Stimulated activated CD4-positive, alpha-beta T cell treated with anti-CD3 and anti-CD28 coated beads, Interleukin-2, amount 100 ng/mL, for 24 hours (primary cell): ENCODE results near the gene ENHO.

ENCODE experiments used
- DNase-seq, 2 donors: peaks; one replicate each; pipeline ENCODE4 v3.0.0-alpha.2; 2020

The ENHO gene

GRCh38 chr9:34522091-34522887, 501 bp downstream of the ENHO start:
- DNase-seq, result no peak

- DNase-seq, result no peak
Observed at GRCh38 chr9:34521406-34522045, 1.3 kb downstream of the ENHO start.

- no peak for DNase-seq
Observed at GRCh38 chr9:34520505-34521385, 2.0 kb downstream of the ENHO start.

- no peak for DNase-seq
Observed at GRCh38 chr9:34520096-34520495, 2.7 kb downstream of the ENHO start.

GRCh38 chr9:34519321-34520020, 3.3 kb downstream of the ENHO start:
- no peak for DNase-seq

GRCh38 chr9:34518896-34519295, 3.9 kb downstream of the ENHO start:
- DNase-seq, result no peak

GRCh38 chr9:34518110-34518616, 4.6 kb downstream of the ENHO start:
- no peak for DNase-seq

- DNase-seq, result no peak
Observed at GRCh38 chr9:34517185-34517584, 5.6 kb downstream of the ENHO start.

- no peak for DNase-seq
Observed at GRCh38 chr9:34515959-34516358, 6.8 kb downstream of the ENHO start.

- DNase-seq, result no peak
Observed at GRCh38 chr9:34514816-34515215, 8.0 kb downstream of the ENHO start.

- no peak for DNase-seq
Observed at GRCh38 chr9:34514401-34514800, 8.4 kb downstream of the ENHO start.

GRCh38 chr9:34513567-34514214, 9.1 kb downstream of the ENHO start:
- DNase-seq, result no peak

GRCh38 chr9:34512131-34513078, 10.4 kb downstream of the ENHO start:
- no peak for DNase-seq

- no peak for DNase-seq
Observed at GRCh38 chr9:34510497-34511468, 12.0 kb downstream of the ENHO start.

GRCh38 chr9:34508951-34509350, 13.8 kb downstream of the ENHO start:
- no peak for DNase-seq

- DNase-seq, result no peak
Observed at GRCh38 chr9:34508463-34508862, 14.3 kb downstream of the ENHO start.

- DNase-seq, result no peak
Observed at GRCh38 chr9:34507966-34508365, 14.8 kb downstream of the ENHO start.

- DNase-seq, result no peak
Observed at GRCh38 chr9:34507556-34507955, 15.2 kb downstream of the ENHO start.

GRCh38 chr9:34506623-34507022, 16.2 kb downstream of the ENHO start:
- no peak for DNase-seq
